ENCODE results near the gene SLC22A23. TPM values are rescaled to one million over a fixed set of nuclear protein-coding genes. Genes with fewer than 3 reads are reported as not detected.

The SLC22A23 gene
- total RNA-seq, 2 donors from 2014 or later, result 11.1 to 13.3 TPM

DNA sequence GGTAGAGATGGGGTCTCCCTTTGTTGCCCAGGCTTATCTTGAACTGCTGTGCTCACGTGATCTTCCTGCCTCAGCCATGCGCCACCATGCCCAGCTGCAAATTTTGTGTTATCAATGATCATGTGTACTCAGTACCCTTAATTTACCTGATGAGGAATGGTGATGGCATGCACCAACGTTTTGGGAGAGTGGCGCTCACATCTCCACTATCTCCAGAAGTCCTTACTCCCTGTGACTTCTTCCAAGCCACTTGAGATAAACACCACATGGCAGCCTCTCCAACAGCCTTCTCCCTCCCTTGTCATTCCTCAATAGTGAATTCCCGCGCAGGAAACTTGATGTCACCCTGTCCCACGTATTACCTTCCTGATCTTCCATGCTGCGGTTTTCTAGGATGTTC lies 140.0 kb downstream of the SLC22A23 start:
- peaks cover 1% of the 10 kb centered on the region for H3K27me3 Mint-ChIP-seq (ENCODE audit: insufficient read depth)
- no peaks in the 10 kb centered on the region for H3K4me1 Mint-ChIP-seq
- H3K9ac ChIP-seq (ENCODE audit: extremely low read depth, low read length, poor library complexity, severe bottlenecking), result no peak overlapping the region
- H3K9me3 ChIP-seq (ENCODE audit: control insufficient read depth, low read length), result no peaks in the 10 kb centered on the region
- TF ChIP-seq, protein P1, sequence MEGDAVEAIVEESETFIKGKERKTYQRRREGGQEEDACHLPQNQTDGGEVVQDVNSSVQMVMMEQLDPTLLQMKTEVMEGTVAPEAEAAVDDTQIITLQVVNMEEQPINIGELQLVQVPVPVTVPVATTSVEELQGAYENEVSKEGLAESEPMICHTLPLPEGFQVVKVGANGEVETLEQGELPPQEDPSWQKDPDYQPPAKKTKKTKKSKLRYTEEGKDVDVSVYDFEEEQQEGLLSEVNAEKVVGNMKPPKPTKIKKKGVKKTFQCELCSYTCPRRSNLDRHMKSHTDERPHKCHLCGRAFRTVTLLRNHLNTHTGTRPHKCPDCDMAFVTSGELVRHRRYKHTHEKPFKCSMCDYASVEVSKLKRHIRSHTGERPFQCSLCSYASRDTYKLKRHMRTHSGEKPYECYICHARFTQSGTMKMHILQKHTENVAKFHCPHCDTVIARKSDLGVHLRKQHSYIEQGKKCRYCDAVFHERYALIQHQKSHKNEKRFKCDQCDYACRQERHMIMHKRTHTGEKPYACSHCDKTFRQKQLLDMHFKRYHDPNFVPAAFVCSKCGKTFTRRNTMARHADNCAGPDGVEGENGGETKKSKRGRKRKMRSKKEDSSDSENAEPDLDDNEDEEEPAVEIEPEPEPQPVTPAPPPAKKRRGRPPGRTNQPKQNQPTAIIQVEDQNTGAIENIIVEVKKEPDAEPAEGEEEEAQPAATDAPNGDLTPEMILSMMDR (conservative IDR thresholded peaks at IDR 0.05), result no peak
- H3K36me3 Mint-ChIP-seq (ENCODE audit: low read depth), result no peaks in the 10 kb centered on the region
- peaks cover 4% of the 10 kb centered on the region for H3K4me1 ChIP-seq (ENCODE audit: control insufficient read depth, insufficient read depth, low read length)
- DNase-seq, result peak; percentile 28
- no peak overlapping the region for H3K4me3 ChIP-seq (ENCODE audit: low read length)
- 81 to 96% methylated on average over 6 to 8 of the region's 8 CpGs for WGBS, 2 experiments (ENCODE audit: insufficient coverage in 1 of 2, insufficient read length in 1 of 2)
- no peaks in the 10 kb centered on the region for H3K27me3 ChIP-seq (ENCODE audit: control insufficient read depth, insufficient read depth, low read length, poor library complexity, severe bottlenecking)
- no peak overlapping the region for H3K27ac Mint-ChIP-seq
- no peak overlapping the region for H3K4me3 Mint-ChIP-seq
- H3K27ac ChIP-seq (ENCODE audit: low read depth, low read length), result no peak overlapping the region
- no peaks in the 10 kb centered on the region for H3K9me3 Mint-ChIP-seq
- no peaks in the 10 kb centered on the region for H3K36me3 ChIP-seq (ENCODE audit: control insufficient read depth, insufficient read depth, low read length)

- H3K9me3 ChIP-seq (ENCODE audit: control insufficient read depth, low read length), result no peaks in the 10 kb centered on the region
- no peak overlapping the region for H3K4me3 ChIP-seq (ENCODE audit: low read length)
- no peaks in the 10 kb centered on the region for H3K9me3 Mint-ChIP-seq
- peaks cover 4% of the 10 kb centered on the region for H3K4me1 ChIP-seq (ENCODE audit: control insufficient read depth, insufficient read depth, low read length)
- no peaks in the 10 kb centered on the region for H3K27me3 ChIP-seq (ENCODE audit: control insufficient read depth, insufficient read depth, low read length, poor library complexity, severe bottlenecking)
- no peak overlapping the region for H3K27ac Mint-ChIP-seq
- TF ChIP-seq, protein P1 (conservative IDR thresholded peaks at IDR 0.05), result no peak
- no peaks in the 10 kb centered on the region for H3K4me1 Mint-ChIP-seq
- H3K9ac ChIP-seq (ENCODE audit: extremely low read depth, low read length, poor library complexity, severe bottlenecking), result no peak overlapping the region
- peaks cover 1% of the 10 kb centered on the region for H3K27me3 Mint-ChIP-seq (ENCODE audit: insufficient read depth)
- H3K4me3 Mint-ChIP-seq, result no peak overlapping the region
- 93% methylated on average over 9 of the region's 9 CpGs for WGBS, 2 experiments (ENCODE audit: insufficient coverage in 1 of 2, insufficient read length in 1 of 2)
- H3K36me3 Mint-ChIP-seq (ENCODE audit: low read depth), result no peaks in the 10 kb centered on the region
- peak; percentile 27 for DNase-seq
- no peak overlapping the region for H3K27ac ChIP-seq (ENCODE audit: low read depth, low read length)
- H3K36me3 ChIP-seq (ENCODE audit: control insufficient read depth, insufficient read depth, low read length), result no peaks in the 10 kb centered on the region
Measured at GRCh38 chr6:3316331-3316730, 140.5 kb downstream of the SLC22A23 start.

DNA sequence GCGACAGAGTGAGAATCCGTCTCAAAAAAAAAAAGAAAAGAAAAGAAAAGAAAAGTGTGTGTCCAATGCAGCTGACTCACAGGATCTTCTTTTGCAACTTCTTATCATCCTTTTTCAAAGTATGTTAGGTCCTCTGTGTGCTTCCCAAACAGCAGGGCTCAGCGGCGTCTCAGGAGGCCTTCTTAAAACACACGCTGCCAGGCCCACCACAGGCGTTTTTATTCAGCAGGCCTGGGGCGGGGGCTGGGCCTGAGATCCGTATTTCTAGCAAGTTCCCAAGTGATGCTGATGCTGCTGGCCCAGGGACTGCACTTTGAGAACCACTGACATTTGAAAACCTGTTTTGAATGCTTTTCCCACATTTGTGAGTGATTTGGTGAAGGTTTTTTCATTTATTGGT lies 141.0 kb downstream of the SLC22A23 start:
- H3K27ac Mint-ChIP-seq, result no peak overlapping the region
- peaks cover 4% of the 10 kb centered on the region for H3K4me1 ChIP-seq (ENCODE audit: control insufficient read depth, insufficient read depth, low read length)
- H3K27me3 Mint-ChIP-seq (ENCODE audit: insufficient read depth), result peaks cover 1% of the 10 kb centered on the region
- H3K27ac ChIP-seq (ENCODE audit: low read depth, low read length), result no peak overlapping the region
- peak; percentile 38 for DNase-seq
- no peaks in the 10 kb centered on the region for H3K27me3 ChIP-seq (ENCODE audit: control insufficient read depth, insufficient read depth, low read length, poor library complexity, severe bottlenecking)
- H3K4me3 ChIP-seq (ENCODE audit: low read length), result no peak overlapping the region
- TF ChIP-seq, protein P1 (conservative IDR thresholded peaks at IDR 0.05), result no peak
- H3K9ac ChIP-seq (ENCODE audit: extremely low read depth, low read length, poor library complexity, severe bottlenecking), result no peak overlapping the region
- WGBS, 2 experiments (ENCODE audit: insufficient coverage in 1 of 2, insufficient read length in 1 of 2), result 79 to 89% methylated on average over 8 of the region's 8 CpGs
- H3K36me3 Mint-ChIP-seq (ENCODE audit: low read depth), result no peaks in the 10 kb centered on the region
- H3K36me3 ChIP-seq (ENCODE audit: control insufficient read depth, insufficient read depth, low read length), result no peaks in the 10 kb centered on the region
- H3K9me3 ChIP-seq (ENCODE audit: control insufficient read depth, low read length), result no peaks in the 10 kb centered on the region
- no peaks in the 10 kb centered on the region for H3K4me1 Mint-ChIP-seq
- no peak overlapping the region for H3K4me3 Mint-ChIP-seq
- no peaks in the 10 kb centered on the region for H3K9me3 Mint-ChIP-seq
